ENCODE results near the gene FLII. TPM values are rescaled to one million over a fixed set of nuclear protein-coding genes. Genes with fewer than 3 reads are reported as not detected.

The FLII gene
- total RNA-seq, 1 experiment from 2014 or later: 264 TPM

- H4K20me1 ChIP-seq (ENCODE audit: insufficient read depth): peaks cover 3% of the 10 kb centered on the region; the same call in 1 of the 2 replicates
- no peaks in the 10 kb centered on the region for H3K4me1 ChIP-seq (ENCODE audit: control insufficient read depth in 1 of 2, insufficient read depth in 2 of 2, low read length in 2 of 2)
- no peaks in the 10 kb centered on the region for H3K9me2 ChIP-seq (ENCODE audit: insufficient read depth)
- H3K27ac ChIP-seq (ENCODE audit: low read depth, low read length): no peak overlapping the region
- no peak overlapping the region for H3K9ac ChIP-seq (ENCODE audit: low read length)
- H2AFZ ChIP-seq (ENCODE audit: low read depth, low read length, poor library complexity, severe bottlenecking): no peak overlapping the region
- RAD21 ChIA-PET (ENCODE audit: low non-redundant PET in 1 of 2, low total read pairs in 2 of 2, uncharacterized antibody in 2 of 2, unreplicated experiment in 2 of 2): no interaction called here
- H3K9me3 ChIP-seq (ENCODE audit: control insufficient read depth in 1 of 2, insufficient read depth in 1 of 2, low read depth in 1 of 2, low read length in 2 of 2): no peaks in the 10 kb centered on the region
- ATAC-seq (no peak), DNase-seq (ENCODE audit: low read depth, low spot score) (no peak)
- TF ChIP-seq SIN3A (IDR thresholded peaks at IDR 0.05; ENCODE audit: low read depth) (no peak), ZFX (IDR thresholded peaks at IDR 0.05) (no peak), RAD21 (IDR thresholded peaks at IDR 0.05; ENCODE audit: low read depth) (no peak), CEBPB (IDR thresholded peaks at IDR 0.05; ENCODE audit: low read depth) (no peak), ZNF274 (IDR thresholded peaks at IDR 0.05; ENCODE audit: low read depth, low read length) (no peak)
- intact Hi-C loops (cut with micrococcal nuclease): no loop called here
- no peak overlapping the region for H3K4me3 ChIP-seq (replicated peaks in 1 of 2; ENCODE audit: low read depth in 1 of 2, low read length in 2 of 2)
- CTCF ChIA-PET: no interaction called here
- no peak overlapping the region for H3K4me2 ChIP-seq (ENCODE audit: low read length)
- POLR2A ChIA-PET: no interaction called here
- no peaks in the 10 kb centered on the region for H3K27me3 ChIP-seq (ENCODE audit: insufficient read depth, low read length)
- H3K36me3 ChIP-seq (ENCODE audit: control insufficient read depth in 1 of 2, insufficient read depth in 2 of 2, low read length in 2 of 2): peaks cover 49 to 63% of the 10 kb centered on the region in 2 experiments
- no TSS peak for BruUV-seq (replicated peaks)
- no peaks in the 10 kb centered on the region; the same call in 1 of the 2 replicates for H3K79me2 ChIP-seq (ENCODE audit: insufficient read depth, low read length)
Measured at GRCh38 chr17:18278867-18279266, 20.3 kb upstream of the FLII start.

- no peaks in the 10 kb centered on the region for H3K9me3 ChIP-seq (ENCODE audit: control insufficient read depth in 1 of 2, insufficient read depth in 1 of 2, low read depth in 1 of 2, low read length in 2 of 2)
- TF ChIP-seq RAD21 (IDR thresholded peaks at IDR 0.05; ENCODE audit: low read depth) (no peak), CBX3 (IDR thresholded peaks at IDR 0.05; ENCODE audit: low read depth) (no peak), EZH2 (IDR thresholded peaks at IDR 0.05) (no peak), FOSL1 (IDR thresholded peaks at IDR 0.05; ENCODE audit: low read depth) (no peak), YY1 (IDR thresholded peaks at IDR 0.05; ENCODE audit: extremely low read depth, insufficient replicate concordance, low read depth, low read length) (no peak), ZBTB33 (IDR thresholded peaks at IDR 0.05; ENCODE audit: extremely low read depth, insufficient replicate concordance, low read length) (no peak), MAX (IDR thresholded peaks at IDR 0.05) (no peak)
- TF ChIP-seq, protein P1, sequence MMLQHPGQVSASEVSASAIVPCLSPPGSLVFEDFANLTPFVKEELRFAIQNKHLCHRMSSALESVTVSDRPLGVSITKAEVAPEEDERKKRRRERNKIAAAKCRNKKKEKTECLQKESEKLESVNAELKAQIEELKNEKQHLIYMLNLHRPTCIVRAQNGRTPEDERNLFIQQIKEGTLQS (IDR thresholded peaks at IDR 0.05): no peak
- H3K27ac ChIP-seq (ENCODE audit: low read depth, low read length): no peak overlapping the region
- no peaks in the 10 kb centered on the region for H3K4me1 ChIP-seq (ENCODE audit: control insufficient read depth in 1 of 2, insufficient read depth in 2 of 2, low read length in 2 of 2)
- no peak for ATAC-seq
- H2AFZ ChIP-seq (ENCODE audit: low read depth, low read length, poor library complexity, severe bottlenecking): no peak overlapping the region
- BruUV-seq (replicated peaks): no TSS peak
- intact Hi-C loops (cut with micrococcal nuclease): no loop called here
- ChIA-PET POLR2A (no interaction called here), RAD21 (ENCODE audit: low non-redundant PET in 1 of 2, low total read pairs in 2 of 2, uncharacterized antibody in 2 of 2, unreplicated experiment in 2 of 2) (no interaction called here), CTCF (no interaction called here)
- no peaks in the 10 kb centered on the region for H3K27me3 ChIP-seq (ENCODE audit: insufficient read depth, low read length)
- H3K9me2 ChIP-seq (ENCODE audit: insufficient read depth): no peaks in the 10 kb centered on the region
- DNase-seq (ENCODE audit: low read depth, low spot score): no peak
- H3K9ac ChIP-seq (ENCODE audit: low read length): no peak overlapping the region
- H4K20me1 ChIP-seq (ENCODE audit: insufficient read depth): no peaks in the 10 kb centered on the region
- H3K4me3 ChIP-seq (replicated peaks in 1 of 2; ENCODE audit: low read depth in 1 of 2, low read length in 2 of 2): no peak overlapping the region
- H3K79me2 ChIP-seq (ENCODE audit: insufficient read depth, low read length): no peaks in the 10 kb centered on the region
- H3K4me2 ChIP-seq (ENCODE audit: low read length): no peak overlapping the region
- peaks cover 39 to 49% of the 10 kb centered on the region in 2 experiments for H3K36me3 ChIP-seq (ENCODE audit: control insufficient read depth in 1 of 2, insufficient read depth in 2 of 2, low read length in 2 of 2)
Measured at GRCh38 chr17:18277076-18277475, 18.5 kb upstream of the FLII start.

All from HCT116 (cell line).